Sigmoid colon (tissue), 4 donors: ENCODE measurements around the gene RADIL.

Experiments
- CTCF ChIP-seq, 4 experiments: fragments of 450-650 bp in 3 of 4; fragments of 200-600 bp in 1 of 4; IDR thresholded peaks; one replicate each; pipeline ENCODE4 v1.5.1; 2016 to 2019; ENCODE audit warnings: antibody characterized with exemption in 4 of 4, mild to moderate bottlenecking in 3 of 4, moderate library complexity in 2 of 4
- EP300 ChIP-seq, 4 donors: sonication (generic); formaldehyde crosslinking; IDR thresholded peaks; one replicate each; pipeline ENCODE4 v1.6.1; 2017; ENCODE audit warnings: antibody characterized with exemption in 4 of 4
- POLR2A ChIP-seq, 2 donors: fragments of 450-650 bp; IDR thresholded peaks; one replicate each; pipeline ENCODE4 v1.6.1; 2016; ENCODE audit warnings: antibody characterized with exemption in 2 of 2, mild to moderate bottlenecking in 2 of 2, moderate library complexity in 2 of 2
- POLR2AphosphoS5 ChIP-seq, 4 donors: sonication (generic); formaldehyde crosslinking; IDR thresholded peaks; one replicate each; pipeline ENCODE4 v1.6.1; 2017; ENCODE audit warnings: antibody characterized with exemption in 4 of 4

GRCh38 chr7:4775848-4776623, 107.5 kb downstream of the RADIL start:
- TF ChIP-seq CTCF (IDR thresholded peaks at IDR 0.05), result no peak
- TF ChIP-seq POLR2A (IDR thresholded peaks at IDR 0.05), result no peak
- no peak for TF ChIP-seq POLR2AphosphoS5 (IDR thresholded peaks at IDR 0.05)
- no peak for TF ChIP-seq EP300 (IDR thresholded peaks at IDR 0.05)
